GM12878 (cell line): ENCODE data around the gene CAMK2D. TPM values are rescaled to one million over a fixed set of nuclear protein-coding genes. Genes with fewer than 3 reads are reported as not detected.

Experiments
- ATAC-seq: fragments of 200-7000 bp; cut with Tn5 transposase; 3 replicates; pipeline ENCODE4 v1.9.1; 2020; ENCODE audit warnings: mild to moderate bottlenecking, moderate library complexity
- BruUV-seq: library from RNA; stranded (reverse); fragments of 400-500 nt; replicated peaks from 2 replicates; lab custom pipeline; 2021; lab: Mats Ljungman, UMichigan
- CTCF ChIA-PET: fragments of 300-600 bp; sonication (Branson Sonifier 250); formaldehyde crosslinking; extraction: SDS; loops from one replicate; lab custom pipeline; 2021; ENCODE audit warnings: inconsistent platforms; lab: Yijun Ruan, JAX
- POLR2A ChIA-PET: fragments of 350-600 bp; formaldehyde crosslinking; extraction: SDS; loops from one replicate; lab custom pipeline; 2021; ENCODE audit warnings: inconsistent platforms; lab: Charles Lee
- RAD21 ChIA-PET: fragments of 300-600 bp; sonication (Branson Sonifier 250); formaldehyde crosslinking; loops from one replicate; lab custom pipeline; 2023; ENCODE audit warnings: antibody characterized with exemption; ENCODE audit not compliant: unreplicated experiment; lab: Charles Lee
- SMC1A ChIA-PET: fragments of 300-600 bp; sonication (Branson Sonifier 250); formaldehyde crosslinking; loops from one replicate; lab custom pipeline; 2023; ENCODE audit not compliant: unreplicated experiment, uncharacterized antibody; lab: Charles Lee
- DNase-seq: peaks from one replicate; pipeline ENCODE4 v3.0.0-alpha.2; 2011; ENCODE audit warnings: low read depth, low spot score
- FAIRE-seq: peaks from 3 replicates; lab custom pipeline; 2011; peaks lifted over from hg19 to GRCh38; lab: Jason Lieb, UNC
- H2AFZ ChIP-seq: 2 replicates; pipeline ENCODE4 v1.6.0; 2011; ENCODE audit warnings: low read depth, low read length, control low read depth; ENCODE audit not compliant: control insufficient read depth
- H3K27ac ChIP-seq: 2 replicates; pipeline ENCODE4 v1.5.1; 2011; ENCODE audit warnings: control low read depth; ENCODE audit not compliant: control insufficient read depth, insufficient read depth
- H3K27me3 ChIP-seq, 2 experiments: replicated peaks in 1 of 2; 2 replicates each; pipeline versions ENCODE4 v1.6.0 to v1.6.1; 2011; ENCODE audit warnings: low read length in 1 of 2; ENCODE audit not compliant: control insufficient read depth in 2 of 2, insufficient read depth in 2 of 2
- H3K36me3 ChIP-seq, 2 experiments: 2 replicates each; pipeline ENCODE4 v1.5.1; 2011; ENCODE audit warnings: low read length in 1 of 2; ENCODE audit not compliant: control insufficient read depth in 2 of 2, insufficient read depth in 2 of 2
- H3K4me1 ChIP-seq: 2 replicates; pipeline ENCODE4 v1.6.1; 2011; ENCODE audit warnings: mild to moderate bottlenecking, low read length, moderate library complexity, mixed read lengths; ENCODE audit not compliant: control insufficient read depth, insufficient read depth
- H3K4me2 ChIP-seq: 2 replicates; pipeline ENCODE4 v1.6.0; 2011; ENCODE audit warnings: control low read depth; ENCODE audit not compliant: control insufficient read depth, insufficient read depth
- H3K4me3 ChIP-seq: fragments of 200-600 bp; sonication (generic); 2 replicates; pipeline ENCODE4 v1.5.1; 2016
- H3K79me2 ChIP-seq: 2 replicates; pipeline ENCODE4 v1.6.0; 2011; ENCODE audit warnings: low read length; ENCODE audit not compliant: control insufficient read depth, insufficient read depth
- H3K9ac ChIP-seq: 2 replicates; pipeline ENCODE4 v1.8.0; 2011; ENCODE audit warnings: low read length, control low read depth, mixed read lengths; ENCODE audit not compliant: control insufficient read depth, insufficient read depth
- H3K9me3 ChIP-seq: replicated peaks from 3 replicates; pipeline ENCODE4 v1.5.1; 2011; ENCODE audit warnings: mild to moderate bottlenecking, low read length; ENCODE audit not compliant: control insufficient read depth, insufficient read depth
- H4K20me1 ChIP-seq: 2 replicates; pipeline ENCODE4 v1.6.0; 2011; ENCODE audit not compliant: control insufficient read depth, insufficient read depth
- BRCA1 ChIP-seq: IDR thresholded peaks from 2 replicates; pipeline ENCODE4 v1.6.1; 2011; ENCODE audit warnings: low read depth, low read length, improper control_type of control experiment
- CBX5 ChIP-seq: sonication (generic); IDR thresholded peaks from 2 replicates; pipeline ENCODE4 v1.6.1; 2016; ENCODE audit warnings: low read depth, moderate library complexity, mild to moderate bottlenecking, inconsistent platforms
- CHD1 ChIP-seq: IDR thresholded peaks from 2 replicates; pipeline ENCODE4 v1.6.1; 2012; ENCODE audit warnings: low read depth, low read length, improper control_type of control experiment
- CTCF ChIP-seq, 3 experiments: IDR thresholded peaks in 2 of 3; conservative IDR thresholded peaks in 1 of 3; 2 replicates each; pipeline ENCODE4 v1.5.1; 2011; ENCODE audit warnings: low read depth in 3 of 3, low read length in 3 of 3, mild to moderate bottlenecking in 3 of 3, control low read depth in 2 of 3, moderate library complexity in 2 of 3, inconsistent platforms in 1 of 3, mixed read lengths in 1 of 3; ENCODE audit not compliant: control insufficient read depth in 2 of 3, insufficient read depth in 1 of 3; ENCODE audit errors: extremely low read depth in 1 of 3
- FOXK2 ChIP-seq: fragments of 450-650 bp; IDR thresholded peaks from 2 replicates; pipeline ENCODE4 v1.6.1; 2017; ENCODE audit warnings: mild to moderate bottlenecking, moderate library complexity
- JUNB ChIP-seq: IDR thresholded peaks from 2 replicates; pipeline ENCODE4 v1.6.1; 2016; ENCODE audit warnings: antibody characterized with exemption, mild to moderate bottlenecking
- MEF2A ChIP-seq: IDR thresholded peaks from 2 replicates; pipeline ENCODE4 v1.6.1; 2011; ENCODE audit warnings: low read depth, mild to moderate bottlenecking, low read length, moderate library complexity; ENCODE audit not compliant: insufficient read depth
- MXI1 ChIP-seq: fragments of 150-350 bp; IDR thresholded peaks from 2 replicates; pipeline ENCODE4 v1.6.1; 2011; ENCODE audit warnings: low read depth, mild to moderate bottlenecking, inconsistent platforms, low read length, improper control_type of control experiment
- PRDM15 ChIP-seq: fragments of 450-650 bp; formaldehyde crosslinking; IDR thresholded peaks from 2 replicates; pipeline ENCODE4 v1.4.0; 2020; ENCODE audit warnings: mild to moderate bottlenecking, moderate library complexity
- RAD21 ChIP-seq: IDR thresholded peaks from 2 replicates; pipeline ENCODE4 v1.6.1; 2011; ENCODE audit warnings: mild to moderate bottlenecking, low read depth, low read length, moderate library complexity; ENCODE audit not compliant: insufficient read depth
- WRNIP1 ChIP-seq: IDR thresholded peaks from 2 replicates; pipeline ENCODE4 v1.6.1; 2011; ENCODE audit warnings: low read depth, low read length, improper control_type of control experiment, borderline replicate concordance
- WGBS: methylation state at CpG from one replicate; pipeline ENCODE4 v1.1.6; 2016; ENCODE audit warnings: low lambda C conversion rate; ENCODE audit not compliant: insufficient replicate concordance, insufficient coverage; ENCODE audit errors: missing lambda C conversion rate; 5-methylcytosine and 5-hydroxymethylcytosine counted together
- in situ Hi-C: fragments of 300-500 bp; cut with MboI; formaldehyde crosslinking; loops from 9 replicates; pipeline ENCODE4 v1.14.3; 2018; ENCODE audit warnings: mixed read lengths
- intact Hi-C: fragments of 100-400 bp; cut with micrococcal nuclease; formaldehyde crosslinking; loops from one replicate; pipeline ENCODE4 v1.14.2; 2022; ENCODE audit not compliant: unreplicated experiment
- polyA plus RNA-seq, 11 experiments: library from polyadenylated mRNA; depleted of rRNA in 4 of 11; unstranded in 6 of 11; stranded (reverse) in 5 of 11; fragments of >200 nt; fragmentation: Nextera tagmentation in 4 of 11; fragmentation: Illumina TruSeq in 1 of 11; extraction: Ambion mirVana in 4 of 11; extraction: Trizol in 1 of 11; gene quantifications; 1 replicate in 1 of 11; 2 replicates in 10 of 11; pipeline versions ENCODE4 v1.2.1 to v1.2.3, GENCODE V29; 2011 to 2016; ENCODE audit warnings: inconsistent platforms in 2 of 11, missing spikeins in 2 of 11, low read depth in 1 of 11
- total RNA-seq, 4 experiments: library from RNA; depleted of rRNA in 3 of 4; stranded (reverse); fragments of >200 nt in 3 of 4; fragmentation: Illumina TruSeq in 1 of 4; extraction: Trizol in 1 of 4; gene quantifications; 2 replicates each; pipeline versions ENCODE4 v1.2.1 to v1.2.3, GENCODE V29; 2013 to 2021

Gene CAMK2D
- total and polyA plus RNA-seq, 10 of the 15 experiments (the other 5 are each of a cell fraction or from before 2014, with no cell fraction given), result 6.9 to 88.5 (median 12.9) TPM

DNA sequence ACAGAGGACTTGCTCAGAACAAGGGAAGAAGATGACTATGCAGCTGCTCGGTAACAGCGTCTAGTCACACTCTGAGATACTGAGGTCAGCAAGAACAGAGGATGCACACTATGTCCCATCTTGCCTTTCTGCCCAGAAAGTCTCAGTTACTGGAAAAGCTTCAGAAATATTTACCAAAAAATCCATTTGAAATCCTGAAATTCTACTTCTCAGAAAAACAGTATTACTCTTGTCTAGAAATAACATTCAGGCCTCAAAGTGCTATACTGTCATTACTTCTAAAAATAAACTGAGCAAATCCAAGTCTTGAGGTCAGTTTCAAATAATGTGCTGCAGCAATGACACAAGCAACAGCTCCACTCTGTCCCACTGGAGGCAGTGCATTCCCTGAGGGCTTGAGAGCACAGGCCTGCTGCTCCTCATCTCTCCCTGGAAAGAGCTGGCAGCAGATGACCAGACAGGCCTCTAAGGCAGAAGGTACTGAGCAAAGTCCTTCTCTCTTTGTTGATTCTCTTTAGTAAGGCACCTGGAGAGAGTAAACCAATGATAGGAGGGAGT, 76.9 kb downstream of the CAMK2D start:
- H3K4me3 ChIP-seq, result no peak overlapping the region
- no peak overlapping the region for H3K27ac ChIP-seq
- in situ Hi-C loops (no loop called here), intact Hi-C loops (loop anchor here (5.0 kb wide), 2 partner anchors 137 to 138 kb away; no protein-coding TSS in a partner anchor)
- no peak for FAIRE-seq
- H3K36me3 ChIP-seq, result peaks cover 2 to 4% of the 10 kb centered on the region in 2 experiments; a peak in 2 of 4 replicates
- H3K79me2 ChIP-seq, result peaks cover 6% of the 10 kb centered on the region
- H3K9ac ChIP-seq, result no peak overlapping the region
- peaks cover 4% of the 10 kb centered on the region; the same call in 2 of the 3 replicates for H3K9me3 ChIP-seq
- H2AFZ ChIP-seq, result no peak overlapping the region
- no peaks in the 10 kb centered on the region for H3K27me3 ChIP-seq
- ChIA-PET SMC1A (interaction anchor here (0.8 to 4.4 kb wide), 13 partner anchors 9 to 144 kb away, joined by 3 to 21 read pairs (median 4); no protein-coding TSS in a partner anchor), RAD21 (interaction anchor here (0.9 to 1.9 kb wide), 7 partner anchors 14 to 76 kb away, joined by 3 to 6 read pairs (median 4); no protein-coding TSS in a partner anchor), POLR2A (interaction anchor here (0.6 to 2.9 kb wide), 3 partner anchors 9 to 46 kb away, joined by 3 to 6 read pairs (median 5); no protein-coding TSS in a partner anchor), CTCF (interaction anchor here (0.6 to 3.0 kb wide), 8 partner anchors 10 to 290 kb away, joined by 3 to 12 read pairs (median 5); no protein-coding TSS in a partner anchor)
- 100% methylated on average over 2 of the region's 2 CpGs for WGBS
- no peak for DNase-seq
- no peak overlapping the region for H3K4me2 ChIP-seq
- TF ChIP-seq FOXK2 (no peak), CTCF (IDR thresholded peaks at IDR 0.05 in 2 of 3, conservative IDR thresholded peaks at IDR 0.05 in 1 of 3; ENCODE audit: control insufficient read depth in 2 of 3, extremely low read depth in 1 of 3, insufficient read depth in 1 of 3, low read depth in 3 of 3, low read length in 3 of 3) (0 out of 6 replicates have a peak, but pooled peaks of 1 of the 3 experiments have one; percentile 0), RAD21 (0 out of 2 replicates have a peak, but pooled peaks have one; percentile 4), BRCA1 (no peak), WRNIP1 (no peak), MEF2A (peak; percentile 49; the same call in 1 of the 2 replicates), PRDM15 (no peak), CBX5 (no peak), CHD1 (no peak), JUNB (peak; percentile 24; the same call in 1 of the 2 replicates), MXI1 (no peak)
- TF ChIP-seq, all 136 proteins: peak for 4
- ATAC-seq, result peak; percentile 10; the same call in 2 of the 3 replicates
- Histone ChIP-seq H4K20me1 (no peaks in the 10 kb centered on the region), H3K4me1 (peaks cover 32% of the 10 kb centered on the region)
- no TSS peak for BruUV-seq
